H1 (cell line): ENCODE results near the gene CTSC. TPM values are rescaled to one million over a fixed set of nuclear protein-coding genes. Genes with fewer than 3 reads are reported as not detected.

Experiments
- CTCF ChIA-PET: fragments of 300-600 bp; sonication (Branson Sonifier 250); formaldehyde crosslinking; loops from one replicate; lab custom pipeline; 2021; ENCODE audit not compliant: partially characterized antibody; lab: Charles Lee
- POLR2A ChIA-PET: fragments of 300-600 bp; sonication (Branson Sonifier 250); formaldehyde crosslinking; loops from one replicate; lab custom pipeline; 2021; ENCODE audit warnings: inconsistent platforms; ENCODE audit not compliant: partially characterized antibody; lab: Charles Lee
- DNase-seq, 2 experiments: peaks; one replicate each; pipeline versions ENCODE4 v3.0.0 to v3.0.0-alpha.2; 2010 to 2022; ENCODE audit warnings: low spot score in 2 of 2, low read depth in 1 of 2, mixed read lengths in 1 of 2
- FAIRE-seq: peaks from 2 replicates; lab custom pipeline; 2011; peaks lifted over from hg19 to GRCh38; lab: Jason Lieb, UNC
- H2AFZ ChIP-seq: 2 replicates; pipeline ENCODE4 v1.8.1; 2012; ENCODE audit warnings: low read length, inconsistent platforms
- H2AK5ac ChIP-seq: 2 replicates; pipeline ENCODE4 v1.6.1; 2013; ENCODE audit warnings: low read depth, low read length
- H2BK120ac ChIP-seq: replicated peaks from 2 replicates; pipeline ENCODE3; 2013; ENCODE audit warnings: low read depth, low read length, inconsistent platforms
- H2BK12ac ChIP-seq: 2 replicates; pipeline ENCODE4 v1.6.1; 2013; ENCODE audit warnings: low read depth, low read length
- H2BK15ac ChIP-seq: 2 replicates; pipeline ENCODE4 v1.6.1; 2013; ENCODE audit warnings: low read length
- H2BK20ac ChIP-seq: 2 replicates; pipeline ENCODE4 v1.6.1; 2013; ENCODE audit warnings: low read length
- H2BK5ac ChIP-seq: 2 replicates; pipeline ENCODE4 v1.6.1; 2013; ENCODE audit warnings: low read depth, low read length
- H3K14ac ChIP-seq: 2 replicates; pipeline ENCODE4 v1.6.1; 2013; ENCODE audit warnings: inconsistent platforms; ENCODE audit not compliant: insufficient read length
- H3K18ac ChIP-seq: 2 replicates; pipeline ENCODE4 v1.6.1; 2013; ENCODE audit warnings: low read length; ENCODE audit errors: extremely low read depth
- H3K23ac ChIP-seq: 2 replicates; pipeline ENCODE4 v1.6.1; 2013; ENCODE audit warnings: inconsistent platforms; ENCODE audit not compliant: insufficient read length
- H3K23me2 ChIP-seq: 2 replicates; pipeline ENCODE4 v1.6.1; 2013; ENCODE audit warnings: low read depth, low read length
- H3K27ac ChIP-seq: 2 replicates; pipeline ENCODE4 v1.6.1; 2011; ENCODE audit warnings: low read depth, low read length, inconsistent platforms
- H3K27me3 ChIP-seq, 4 experiments: replicated peaks in 1 of 4; 1 replicate in 1 of 4; 2 replicates in 3 of 4; pipeline versions ENCODE4 v1.6.1 to v1.8.1; 2011 to 2013; ENCODE audit warnings: low read length in 3 of 4, mild to moderate bottlenecking in 3 of 4, inconsistent platforms in 2 of 4, mixed read lengths in 2 of 4, moderate library complexity in 1 of 4; ENCODE audit not compliant: control insufficient read depth in 3 of 4, insufficient read depth in 3 of 4; ENCODE audit errors: extremely low read depth in 1 of 4
- H3K36me3 ChIP-seq, 4 experiments: 2 replicates each; pipeline versions ENCODE4 v1.6.1 to v1.8.1; 2011 to 2013; ENCODE audit warnings: mild to moderate bottlenecking in 4 of 4, low read length in 3 of 4, moderate library complexity in 2 of 4, control low read depth in 1 of 4, inconsistent platforms in 1 of 4; ENCODE audit not compliant: insufficient read depth in 4 of 4, control insufficient read depth in 2 of 4
- H3K4ac ChIP-seq: replicated peaks from 2 replicates; pipeline ENCODE3; 2013; ENCODE audit warnings: low read length, low read depth, mixed read lengths, inconsistent platforms; ENCODE audit not compliant: insufficient read length
- H3K4me1 ChIP-seq, 4 experiments: replicated peaks in 1 of 4; 1 replicate in 1 of 4; 2 replicates in 3 of 4; pipeline versions ENCODE4 v1.6.1 to v1.8.1; 2011 to 2013; ENCODE audit warnings: low read length in 3 of 4, inconsistent platforms in 2 of 4, mixed read lengths in 1 of 4; ENCODE audit not compliant: insufficient read depth in 4 of 4, control insufficient read depth in 3 of 4
- H3K4me2 ChIP-seq, 2 experiments: 2 replicates each; pipeline versions ENCODE4 v1.6.1 to v1.8.1; 2011 to 2013; ENCODE audit warnings: low read depth in 2 of 2, low read length in 2 of 2, control low read depth in 1 of 2, inconsistent platforms in 1 of 2, mild to moderate bottlenecking in 1 of 2; ENCODE audit not compliant: insufficient read depth in 1 of 2
- H3K4me3 ChIP-seq, 4 experiments: fragments of 200-600, 300-600 bp in 1 of 4; sonication (generic), shearing (Covaris generic), sonication (Bioruptor Twin) in 1 of 4; 2 replicates each; pipeline versions ENCODE4 v1.5.1 to v1.8.1; 2011 to 2016; ENCODE audit warnings: low read length in 4 of 4, low read depth in 3 of 4, control low read depth in 2 of 4, inconsistent platforms in 2 of 4, mild to moderate bottlenecking in 2 of 4, mixed read lengths in 1 of 4, moderate library complexity in 1 of 4; ENCODE audit not compliant: insufficient read depth in 2 of 4; ENCODE audit errors: extremely low read depth in 1 of 4
- H3K56ac ChIP-seq: replicated peaks from 2 replicates; pipeline ENCODE3; 2013; ENCODE audit warnings: low read depth, mild to moderate bottlenecking, mixed read lengths, low read length, inconsistent platforms; ENCODE audit not compliant: insufficient read length
- H3K79me1 ChIP-seq: 2 replicates; pipeline ENCODE4 v1.6.1; 2013; ENCODE audit warnings: low read depth, low read length, control low read depth
- H3K79me2 ChIP-seq, 2 experiments: 2 replicates each; pipeline versions ENCODE4 v1.6.1 to v1.8.1; 2012 to 2013; ENCODE audit warnings: low read length in 2 of 2, mild to moderate bottlenecking in 2 of 2, inconsistent platforms in 1 of 2; ENCODE audit not compliant: insufficient read depth in 2 of 2, control insufficient read depth in 1 of 2
- H3K9ac ChIP-seq, 4 experiments: replicated peaks in 1 of 4; 1 replicate in 1 of 4; 2 replicates in 3 of 4; pipeline versions ENCODE4 v1.6.1 to v1.8.1; 2011 to 2013; ENCODE audit warnings: low read depth in 3 of 4, low read length in 3 of 4, control low read depth in 2 of 4, mild to moderate bottlenecking in 2 of 4, moderate library complexity in 2 of 4, inconsistent platforms in 1 of 4; ENCODE audit errors: extremely low read depth in 1 of 4
- H3K9me3 ChIP-seq, 2 experiments: 2 replicates each; pipeline versions ENCODE4 v1.6.1 to v1.8.1; 2012 to 2013; ENCODE audit warnings: mild to moderate bottlenecking in 2 of 2, moderate library complexity in 2 of 2, control low read depth in 1 of 2, inconsistent platforms in 1 of 2, low read depth in 1 of 2, low read length in 1 of 2, mixed read lengths in 1 of 2; ENCODE audit not compliant: insufficient read depth in 2 of 2
- H4K20me1 ChIP-seq, 2 experiments: replicated peaks in 1 of 2; 2 replicates each; pipeline versions ENCODE3 to v1.8.1; 2011 to 2013; ENCODE audit warnings: inconsistent platforms in 2 of 2, low read length in 2 of 2, mild to moderate bottlenecking in 1 of 2; ENCODE audit not compliant: insufficient read depth in 2 of 2, control insufficient read depth in 1 of 2
- H4K5ac ChIP-seq: 2 replicates; pipeline ENCODE4 v1.6.1; 2013; ENCODE audit warnings: low read length, low read depth, mixed read lengths, inconsistent platforms; ENCODE audit not compliant: insufficient read length
- H4K8ac ChIP-seq: 2 replicates; pipeline ENCODE4 v1.8.0; 2013; ENCODE audit warnings: mild to moderate bottlenecking, moderate library complexity, low read length, inconsistent platforms; ENCODE audit not compliant: insufficient read depth; ENCODE audit errors: extremely low read depth
- H4K91ac ChIP-seq: replicated peaks from 2 replicates; pipeline ENCODE3; 2013; ENCODE audit warnings: low read length, mixed read lengths, inconsistent platforms; ENCODE audit not compliant: insufficient read length
- ASH2L ChIP-seq: fragments of 200-600, 300-600 bp; sonication (generic); IDR thresholded peaks from one replicate; pipeline ENCODE4 v1.7.1; 2017; ENCODE audit warnings: low read length
- CEBPB ChIP-seq: IDR thresholded peaks from 2 replicates; pipeline ENCODE4 v1.6.1; 2012; ENCODE audit warnings: low read depth, low read length
- CHD1 ChIP-seq: IDR thresholded peaks from 2 replicates; pipeline ENCODE4 v1.6.1; 2012; ENCODE audit warnings: low read depth, low read length, improper control_type of control experiment
- CREB1 ChIP-seq: IDR thresholded peaks from 2 replicates; pipeline ENCODE4 v1.6.1; 2012; ENCODE audit warnings: inconsistent platforms
- FOSL1 ChIP-seq: IDR thresholded peaks from 2 replicates; pipeline ENCODE4 v1.6.1; 2011; ENCODE audit warnings: mild to moderate bottlenecking, low read depth, low read length, moderate library complexity; ENCODE audit not compliant: insufficient read depth
- NANOG ChIP-seq: IDR thresholded peaks from 2 replicates; pipeline ENCODE4 v1.6.1; 2011; ENCODE audit warnings: low read length, low read depth, mild to moderate bottlenecking, inconsistent platforms; ENCODE audit not compliant: insufficient read depth, poor library complexity, severe bottlenecking
- NRF1 ChIP-seq: IDR thresholded peaks from 2 replicates; pipeline ENCODE4 v1.6.1; 2011; ENCODE audit warnings: mild to moderate bottlenecking, low read depth, low read length, improper control_type of control experiment
- SIX5 ChIP-seq: IDR thresholded peaks from 2 replicates; pipeline ENCODE4 v1.6.1; 2011; ENCODE audit warnings: mild to moderate bottlenecking, low read depth, low read length
- SP2 ChIP-seq: IDR thresholded peaks from 2 replicates; pipeline ENCODE4 v1.6.1; 2012; ENCODE audit warnings: mild to moderate bottlenecking, low read length, inconsistent platforms
- SP4 ChIP-seq: IDR thresholded peaks from 2 replicates; pipeline ENCODE4 v1.6.1; 2012; ENCODE audit warnings: low read length, inconsistent platforms
- ZNF274 ChIP-seq: IDR thresholded peaks from 2 replicates; pipeline ENCODE4 v1.7.0; 2012; ENCODE audit warnings: low read length, borderline replicate concordance; ENCODE audit errors: extremely low read depth
- WGBS, 2 experiments: shearing (Covaris generic) in 1 of 2; methylation state at CpG; one replicate each; pipeline versions ENCODE4 v1.1.6 to v1.1.7; 2013 to 2015; ENCODE audit warnings: low lambda C conversion rate in 2 of 2, mixed read lengths in 2 of 2, inconsistent platforms in 1 of 2, low coverage in 1 of 2, missing lambda C conversion rate in 1 of 2; ENCODE audit not compliant: insufficient replicate concordance in 2 of 2, insufficient coverage in 1 of 2, insufficient read length in 1 of 2; ENCODE audit errors: extremely low coverage in 1 of 2, missing lambda C conversion rate in 1 of 2; 5-methylcytosine and 5-hydroxymethylcytosine counted together
- polyA plus RNA-seq, 7 experiments: library from polyadenylated mRNA; depleted of rRNA in 3 of 7; stranded (reverse) in 5 of 7; unstranded in 2 of 7; fragments of >200 nt in 5 of 7; fragments of 200-250 nt in 2 of 7; gene quantifications; 1 replicate in 5 of 7; 2 replicates in 1 of 7; 4 replicates in 1 of 7; pipeline versions ENCODE4 v1.2.1 to v1.2.3, GENCODE V29; 2011 to 2013; ENCODE audit warnings: missing spikeins in 2 of 7, mixed read lengths in 2 of 7
- total RNA-seq: library from RNA; stranded (reverse); fragmentation: NEBNext Ultra II Directional; extraction: Animal tissue kit (Norgen Biotek cat#: 25700); gene quantifications from 2 replicates; pipeline ENCODE4 v1.2.1, GENCODE V29; 2021
- TF ChIP-seq, protein P1 (sequence below): IDR thresholded peaks from 2 replicates; pipeline ENCODE4 v1.6.1; 2011; ENCODE audit warnings: low read depth, mild to moderate bottlenecking, low read length; ENCODE audit not compliant: insufficient read depth
- TF ChIP-seq, protein P2 (sequence below): IDR thresholded peaks from 2 replicates; pipeline ENCODE4 v1.6.1; 2012; ENCODE audit warnings: inconsistent platforms

The CTSC gene
- total and polyA plus RNA-seq, 2 of the 8 experiments (the other 6 are each of a cell fraction or from before 2014, with no cell fraction given), result 347 to 369 TPM

- CTCF ChIA-PET, result interaction anchor here (1.0 to 1.1 kb wide), 3 partner anchors 11 to 70 kb away, joined by 3 read pairs; no protein-coding TSS in a partner anchor
- FAIRE-seq, result no peak
- TF ChIP-seq, protein P1, sequence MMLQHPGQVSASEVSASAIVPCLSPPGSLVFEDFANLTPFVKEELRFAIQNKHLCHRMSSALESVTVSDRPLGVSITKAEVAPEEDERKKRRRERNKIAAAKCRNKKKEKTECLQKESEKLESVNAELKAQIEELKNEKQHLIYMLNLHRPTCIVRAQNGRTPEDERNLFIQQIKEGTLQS, result no peak
- TF ChIP-seq SIX5, result no peak
- no peak for TF ChIP-seq CREB1
- no peak for TF ChIP-seq ASH2L
- no peak for TF ChIP-seq CEBPB
- no peak for TF ChIP-seq NRF1
- TF ChIP-seq ZNF274, result no peak
- no peak for TF ChIP-seq CHD1
- TF ChIP-seq, protein P2, sequence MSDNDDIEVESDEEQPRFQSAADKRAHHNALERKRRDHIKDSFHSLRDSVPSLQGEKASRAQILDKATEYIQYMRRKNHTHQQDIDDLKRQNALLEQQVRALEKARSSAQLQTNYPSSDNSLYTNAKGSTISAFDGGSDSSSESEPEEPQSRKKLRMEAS, result no peak
- TF ChIP-seq FOSL1, result no peak
- TF ChIP-seq SP2, result no peak
- no peak for TF ChIP-seq SP4
- TF ChIP-seq NANOG, result no peak
These were observed 35.9 kb downstream of the CTSC start for GRCh38 chr11:88301488-88302140.

More at GRCh38 chr11:88301488-88302140, 35.9 kb downstream of the CTSC start:
- H3K9me3 ChIP-seq, result no peaks in the 10 kb centered on the region
- no peaks in the 10 kb centered on the region for H3K23me2 ChIP-seq
- H2BK120ac ChIP-seq, result no peak overlapping the region
- no peak overlapping the region for H3K14ac ChIP-seq
- peaks cover 3 to 82% (median 35%) of the 10 kb centered on the region in 4 experiments; a peak in 7 of 8 replicates for H3K36me3 ChIP-seq
- no peak overlapping the region for H3K56ac ChIP-seq
- WGBS, 2 experiments, result 73% methylated on average over 9 of the region's 9 CpGs; no CpG with 5 or more reads in 1 of the 2 experiments
- H3K27ac ChIP-seq, result peak overlapping the region; percentile 75
- no peaks in the 10 kb centered on the region for H3K27me3 ChIP-seq
- no peak overlapping the region for H2BK15ac ChIP-seq
- no peak overlapping the region for H2AFZ ChIP-seq
- no peak overlapping the region for H3K23ac ChIP-seq
- H3K79me1 ChIP-seq, result peaks cover 6% of the 10 kb centered on the region
- POLR2A ChIA-PET, result interaction anchor here (0.9 to 2.1 kb wide), 4 partner anchors 23 to 164 kb away, joined by 3 to 10 read pairs (median 5); partner anchors contain the start of gene CTSC
- H4K8ac ChIP-seq, result no peak overlapping the region
- no peak overlapping the region for H2AK5ac ChIP-seq
- no peak for DNase-seq
- H4K5ac ChIP-seq, result peak overlapping the region; percentile 44
- peak overlapping the region; percentile 2; the same call in 1 of the 2 replicates for H2BK20ac ChIP-seq
- peak overlapping the region; percentile 34 to 66; a peak in 2 of 4 replicates for H3K4me2 ChIP-seq
- peak overlapping the region; percentile 88 for H2BK5ac ChIP-seq
- peaks cover 1 to 2% of the 10 kb centered on the region in 2 experiments for H4K20me1 ChIP-seq
- no peak overlapping the region for H4K91ac ChIP-seq
- peaks cover 0 to 80% of the 10 kb centered on the region in 2 experiments; a peak in 3 of 4 replicates for H3K79me2 ChIP-seq
- H3K18ac ChIP-seq, result no peak overlapping the region
- H3K4me3 ChIP-seq, result peak overlapping the region in 1 of 4 experiments; percentile 19; a peak in 1 of 8 replicates
- H3K4me1 ChIP-seq, result peaks cover 2 to 16% (median 12%) of the 10 kb centered on the region in 4 experiments; a peak in 6 of 7 replicates
- H2BK12ac ChIP-seq, result peak overlapping the region; percentile 94
- H3K9ac ChIP-seq, result no peak overlapping the region; a peak in 1 of 7 replicates
- H3K4ac ChIP-seq, result no peak overlapping the region
